ENCODE data around the gene PPP1R9B.

- TF ChIP-seq CTCF (conservative IDR thresholded peaks at IDR 0.05) (no peak), ZFX (IDR thresholded peaks at IDR 0.05) (no peak)
These were observed 2.0 kb downstream of the PPP1R9B start for GRCh38 chr17:50148226-50149090.

Data from C4-2B (cell line).